Stimulated activated CD8-positive, alpha-beta memory T cell treated with anti-CD3 and anti-CD28 coated beads, Interleukin-2, amount 100 ng/mL, for 1 hour (primary cell): ENCODE results near the gene PDIK1L.

Experiments used
- DNase-seq, 2 donors: peaks; one replicate each; pipeline ENCODE4 v3.0.0-alpha.2; 2020; ENCODE audit warnings: low read depth in 2 of 2

The PDIK1L gene

DNA sequence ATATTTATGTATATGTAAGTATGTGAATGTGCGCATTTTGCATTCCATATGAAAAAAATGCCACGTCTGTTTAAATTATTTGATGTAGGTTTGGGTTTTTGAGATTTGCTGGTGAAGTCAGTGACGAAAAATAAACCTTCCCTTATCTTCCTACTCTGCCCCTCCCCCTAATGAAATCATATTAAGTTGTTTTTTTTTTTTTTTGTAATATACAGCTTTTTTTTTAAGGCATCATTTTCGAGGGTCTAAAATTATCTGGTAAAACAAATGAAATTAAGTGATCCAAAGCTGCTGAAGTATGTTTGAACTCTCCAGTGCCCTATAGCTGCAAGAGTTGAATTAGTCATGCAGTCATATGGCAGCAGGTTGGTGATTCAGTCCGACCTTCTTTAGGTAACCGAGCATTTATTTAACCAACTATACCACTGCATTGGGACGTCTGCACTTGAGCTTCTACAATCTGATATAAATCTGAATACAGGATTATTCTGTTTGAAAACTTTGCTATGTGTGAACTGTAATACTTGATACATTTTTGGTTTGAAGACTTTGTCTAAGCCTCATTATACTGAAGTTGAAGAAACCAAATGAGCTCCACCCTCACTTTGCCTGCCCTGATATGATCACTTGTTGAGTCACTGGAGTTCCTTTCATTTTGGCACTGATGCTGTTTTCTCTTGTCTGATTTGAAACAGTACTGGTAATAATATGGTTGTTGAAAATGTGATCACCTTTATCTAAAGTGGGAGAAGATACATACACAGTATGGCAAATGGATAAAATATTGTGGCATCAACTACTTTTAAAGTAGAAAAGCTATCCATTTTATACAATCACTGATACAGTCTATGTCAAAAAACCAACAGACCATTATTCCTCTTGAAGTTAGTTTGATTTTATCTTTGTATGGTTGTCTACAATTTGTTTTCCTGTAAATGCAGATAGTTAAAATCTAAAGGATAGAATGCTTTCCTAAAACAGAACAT is 11.7 kb downstream of the PDIK1L start:
- DNase-seq: no peak

GRCh38 chr1:26124418-26125331 is 13.1 kb downstream of the PDIK1L start:
- no peak for DNase-seq

GRCh38 chr1:26125382-26125781 is 13.8 kb downstream of the PDIK1L start:
- DNase-seq: no peak

DNA sequence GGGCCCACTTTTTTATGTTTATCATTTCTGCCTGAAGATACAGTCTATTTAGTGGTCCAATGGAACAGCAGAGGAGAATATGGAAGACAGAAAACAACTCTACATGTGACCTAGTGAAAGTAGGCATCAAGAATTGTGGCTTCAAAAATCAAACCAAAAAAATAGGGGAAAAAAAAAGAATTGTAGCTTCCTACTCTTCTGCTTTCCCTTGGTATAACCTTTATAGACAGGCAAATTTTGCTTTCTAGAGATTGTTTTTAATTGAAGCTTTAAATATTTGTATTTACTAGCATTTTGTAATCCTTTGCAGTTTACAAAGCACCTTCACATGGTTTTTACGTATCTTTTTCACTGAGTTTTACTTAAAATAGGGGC is 14.3 kb downstream of the PDIK1L start:
- DNase-seq: no peak

DNA sequence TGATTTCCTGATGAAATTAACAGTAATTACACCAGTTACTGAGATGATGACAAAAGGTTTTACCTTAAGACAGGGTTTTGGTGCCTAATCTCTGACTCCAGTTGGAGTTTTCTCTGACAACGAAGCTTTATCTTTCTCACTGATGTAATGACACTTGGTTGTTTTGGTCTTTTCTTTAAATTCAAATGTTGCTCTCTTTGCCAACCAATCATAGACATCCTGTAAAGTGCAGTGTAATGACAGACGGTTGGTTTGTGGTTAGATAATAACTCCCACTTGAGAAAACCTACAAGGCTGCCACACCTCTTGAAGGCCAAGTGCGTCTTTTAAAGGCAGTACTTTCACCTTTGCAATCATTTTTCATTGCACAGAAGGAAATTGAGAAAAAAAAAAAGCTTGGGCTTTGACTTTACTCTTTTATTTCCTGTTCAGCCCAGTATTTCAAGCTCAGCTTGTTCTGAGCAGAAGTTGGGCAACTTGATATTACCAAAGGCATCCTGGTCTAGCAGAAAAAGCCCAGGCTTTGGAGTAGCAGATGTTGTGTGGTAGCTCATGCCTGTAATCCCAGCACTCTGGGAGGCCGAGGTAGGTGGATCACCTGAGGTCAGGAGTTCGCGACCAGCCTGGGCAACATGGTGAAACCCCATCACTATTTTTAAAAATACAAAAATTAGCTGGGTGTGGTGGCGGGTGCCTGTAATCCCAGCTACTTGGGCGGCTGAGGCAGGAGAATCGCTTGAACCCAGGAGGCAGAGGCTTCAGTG is 14.9 kb downstream of the PDIK1L start:
- peak in 1 of 2 donors; percentile 32 for DNase-seq

GRCh38 chr1:26127235-26128163 is 15.9 kb downstream of the PDIK1L start:
- DNase-seq: no peak

DNA sequence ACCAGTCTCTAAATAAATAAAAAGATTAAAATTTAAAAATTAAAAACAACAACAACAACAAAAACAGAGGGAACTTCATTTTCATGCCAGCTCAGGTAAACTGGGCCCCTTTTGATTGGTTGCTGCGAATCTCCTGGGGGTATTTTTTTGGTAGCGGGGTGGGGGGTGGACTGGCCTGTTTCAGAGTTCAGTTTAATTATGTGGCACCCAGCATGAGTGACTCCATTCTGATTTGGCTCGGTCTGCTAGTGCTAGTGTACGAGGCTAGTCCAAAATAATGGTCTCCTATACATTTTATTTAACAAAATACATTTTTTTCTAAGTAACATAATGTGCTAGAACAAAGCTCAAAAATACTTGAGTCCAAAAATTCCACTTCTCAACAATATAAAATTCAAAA is 18.2 kb downstream of the PDIK1L start:
- no peak for DNase-seq

- no peak for DNase-seq
Measured at GRCh38 chr1:26130695-26131094, 19.1 kb downstream of the PDIK1L start.

- DNase-seq: no peak
Measured at GRCh38 chr1:26132128-26132833, 20.7 kb downstream of the PDIK1L start.

- DNase-seq: no peak
Measured at GRCh38 chr1:26132834-26133167, 21.2 kb downstream of the PDIK1L start.

- no peak for DNase-seq
Measured at GRCh38 chr1:26134466-26134865, 22.8 kb downstream of the PDIK1L start.

GRCh38 chr1:26138974-26139558 is 27.4 kb downstream of the PDIK1L start:
- no peak for DNase-seq

- DNase-seq: no peak
Measured at GRCh38 chr1:26142159-26142558, 30.5 kb downstream of the PDIK1L start.

DNA sequence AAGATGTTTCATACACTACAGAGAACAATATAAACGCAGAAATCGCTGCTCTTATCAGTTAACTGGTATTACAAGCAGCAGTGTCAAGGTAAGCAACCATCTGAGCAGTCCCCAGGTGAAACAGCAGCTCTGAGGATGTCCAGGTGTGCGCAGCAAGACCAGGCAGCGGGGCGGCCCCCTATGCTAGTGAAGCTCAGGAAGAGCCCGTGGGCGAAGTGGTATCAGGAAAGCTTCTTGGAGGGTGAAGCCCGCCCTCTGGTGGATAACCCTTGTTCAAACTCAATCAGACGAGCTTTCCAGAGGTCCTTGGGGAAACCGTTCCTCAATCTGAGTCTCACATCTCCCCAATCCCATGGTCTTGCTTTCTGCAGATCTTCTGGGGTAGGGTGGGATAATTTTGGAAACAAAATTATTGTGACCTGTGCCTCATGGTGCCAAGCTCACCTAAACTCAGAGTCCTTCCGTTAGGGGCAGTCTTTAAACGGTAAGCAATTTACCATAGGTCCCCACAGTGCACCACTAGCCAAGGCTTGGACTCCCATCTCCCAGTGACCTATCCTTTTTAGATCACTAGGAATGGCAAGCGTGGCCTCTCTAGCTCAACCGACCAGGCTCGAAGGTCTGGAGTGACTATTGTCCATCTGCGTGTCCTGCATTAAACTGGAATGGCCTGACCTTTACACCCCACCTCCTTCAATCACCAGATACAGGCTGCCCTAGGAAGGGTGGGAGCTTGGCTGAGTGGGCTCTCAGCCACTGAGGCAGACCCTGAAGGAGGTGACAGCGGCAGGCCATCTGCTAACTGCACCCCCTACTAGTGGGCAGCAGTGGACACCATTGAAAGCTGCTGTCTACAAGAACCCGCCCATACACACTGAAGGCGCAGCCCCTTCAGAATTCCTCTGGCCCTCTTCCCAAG is 33.7 kb downstream of the PDIK1L start:
- peak; percentile 47 to 55 for DNase-seq

DNA sequence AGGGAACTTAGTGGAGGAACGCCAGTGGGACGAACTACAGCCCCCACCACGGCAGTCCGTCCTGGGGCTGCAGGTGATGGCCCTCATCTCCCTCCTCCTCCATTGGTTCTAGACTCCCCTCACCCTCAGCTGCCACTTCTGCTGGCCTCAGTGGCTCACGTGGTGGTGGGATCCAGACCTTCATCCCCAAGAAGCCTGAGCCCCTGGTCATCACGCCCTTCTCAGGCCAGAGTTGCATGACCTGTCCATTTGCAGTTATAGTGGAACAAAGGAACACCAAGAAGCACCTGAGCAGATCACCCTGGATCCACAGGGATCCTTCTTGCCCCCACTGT is 34.3 kb downstream of the PDIK1L start:
- no peak for DNase-seq

DNA sequence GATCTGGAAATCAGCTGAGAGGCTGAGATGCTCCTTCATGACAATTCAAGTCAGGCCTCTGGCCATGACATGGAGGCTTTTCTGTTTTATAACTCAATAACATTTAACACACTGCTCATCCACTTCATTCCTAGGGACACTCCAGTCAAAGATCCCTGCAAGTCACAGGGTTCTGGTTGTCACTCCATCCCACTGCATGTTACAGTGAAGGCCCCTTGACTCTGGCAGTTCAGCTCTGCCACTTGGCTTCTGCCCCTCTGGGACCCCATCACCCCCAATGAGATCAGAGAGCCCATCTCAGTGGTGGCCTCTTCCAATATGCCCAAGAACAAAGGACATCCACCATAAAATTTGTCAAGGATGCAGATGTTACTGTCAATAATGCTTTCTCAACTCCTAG is 37.3 kb downstream of the PDIK1L start:
- DNase-seq: no peak

DNA sequence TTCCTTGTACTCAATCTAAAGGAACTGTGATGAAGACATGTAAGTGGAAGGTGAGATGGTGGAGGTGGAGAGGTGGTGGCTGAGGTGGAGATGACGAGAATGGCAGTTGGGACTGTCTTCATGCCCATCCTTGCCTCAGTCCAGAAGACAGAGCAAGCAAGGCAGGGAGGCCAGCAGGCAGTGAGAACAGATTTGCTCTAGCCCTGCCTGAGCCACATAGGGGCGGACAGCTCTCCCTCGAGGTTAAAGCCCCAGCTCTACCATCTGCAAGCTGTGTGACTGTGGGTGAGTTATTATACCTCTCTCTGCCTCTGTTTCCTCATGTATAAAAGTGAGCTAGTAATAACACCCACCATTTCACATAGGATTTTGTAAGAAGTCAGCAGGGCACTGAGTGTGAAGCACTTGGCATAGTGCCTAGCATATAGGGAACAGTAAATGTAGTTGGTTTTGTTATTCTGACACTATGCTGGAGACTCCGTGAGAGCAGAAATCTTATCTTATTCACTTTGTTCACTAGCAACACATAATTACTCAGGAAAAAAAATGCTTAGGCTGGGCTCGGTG is 42.4 kb downstream of the PDIK1L start:
- DNase-seq: no peak

- DNase-seq: no peak
Measured at GRCh38 chr1:26154750-26155149, 43.1 kb downstream of the PDIK1L start.
